GM23248 (cell line): ENCODE data around the gene IL17RC. TPM values are rescaled to one million over a fixed set of nuclear protein-coding genes. Genes with fewer than 3 reads are reported as not detected.
"Not testable (repeated sequence)": the region's sequence is repeated elsewhere in the genome, so short reads cannot be mapped to it uniquely, and the experiment has no call there.

Experiments
- DNase-seq: peaks from one replicate; pipeline ENCODE4 v3.0.0-alpha.2; 2015
- H2AFZ ChIP-seq: fragments of 200-600 bp; sonication (generic); 2 replicates; pipeline ENCODE4 v1.6.1; 2016; ENCODE audit warnings: antibody characterized with exemption
- H3F3A ChIP-seq: fragments of 200-600 bp; sonication (generic); 2 replicates; pipeline ENCODE4 v1.6.1; 2016; ENCODE audit warnings: mild to moderate bottlenecking, antibody characterized with exemption, mixed run types; ENCODE audit not compliant: insufficient read depth
- H3K27ac ChIP-seq: fragments of 200-600 bp; sonication (generic); 2 replicates; pipeline ENCODE4 v1.5.1; 2016; ENCODE audit warnings: mild to moderate bottlenecking
- H3K27me3 ChIP-seq: fragments of 200-600 bp; sonication (generic); replicated peaks from 2 replicates; pipeline ENCODE4 v1.6.1; 2016; ENCODE audit warnings: mild to moderate bottlenecking; ENCODE audit not compliant: insufficient read depth
- H3K36me3 ChIP-seq: fragments of 200-600 bp; sonication (generic); 2 replicates; pipeline ENCODE4 v1.6.1; 2016; ENCODE audit warnings: low read depth, mild to moderate bottlenecking
- H3K4me1 ChIP-seq: fragments of 200-600 bp; sonication (generic); 2 replicates; pipeline ENCODE4 v1.6.1; 2016; ENCODE audit warnings: mild to moderate bottlenecking; ENCODE audit not compliant: insufficient read depth
- H3K4me2 ChIP-seq: fragments of 200-600 bp; sonication (generic); one replicate; pipeline ENCODE4 v1.6.1; 2016; ENCODE audit warnings: mild to moderate bottlenecking; ENCODE audit not compliant: unreplicated experiment
- H3K4me3 ChIP-seq: fragments of 200-600 bp; sonication (generic); 2 replicates; pipeline ENCODE4 v1.5.1; 2016; ENCODE audit warnings: mild to moderate bottlenecking
- H3K79me2 ChIP-seq: fragments of 200-600 bp; sonication (generic); 2 replicates; pipeline ENCODE4 v1.6.1; 2016; ENCODE audit warnings: mild to moderate bottlenecking; ENCODE audit not compliant: insufficient read depth
- H3K9ac ChIP-seq: fragments of 200-600 bp; sonication (generic); 2 replicates; pipeline ENCODE4 v1.6.1; 2016; ENCODE audit warnings: mild to moderate bottlenecking
- H3K9me2 ChIP-seq: fragments of 200-600 bp; sonication (generic); 2 replicates; pipeline ENCODE4 v1.6.1; 2016; ENCODE audit warnings: mixed run types, mild to moderate bottlenecking, moderate library complexity; ENCODE audit not compliant: insufficient read depth
- H3K9me3 ChIP-seq: fragments of 200-600 bp; sonication (generic); one replicate; pipeline ENCODE4 v1.6.1; 2017; ENCODE audit warnings: low read depth
- H4K20me1 ChIP-seq: fragments of 200-600 bp; sonication (generic); 2 replicates; pipeline ENCODE4 v1.6.0; 2016; ENCODE audit not compliant: insufficient read depth
- EZH2 ChIP-seq: fragments of 200-600 bp; sonication (generic); IDR thresholded peaks from 2 replicates; pipeline ENCODE4 v1.6.1; 2018; ENCODE audit warnings: antibody characterized with exemption, mild to moderate bottlenecking; ENCODE audit not compliant: insufficient read depth, poor library complexity, severe bottlenecking
- EZH2phosphoT487 ChIP-seq: fragments of 200-600 bp; sonication (generic); IDR thresholded peaks from 2 replicates; pipeline ENCODE4 v1.6.1; 2018; ENCODE audit warnings: antibody characterized with exemption, moderate library complexity, mild to moderate bottlenecking, low read depth; ENCODE audit not compliant: insufficient read depth
- WGBS, 2 experiments: methylation state at CpG; one replicate each; pipeline ENCODE4 v1.1.6; 2015 to 2017; ENCODE audit warnings: low lambda C conversion rate in 2 of 2, low coverage in 1 of 2; ENCODE audit errors: missing lambda C conversion rate in 2 of 2; 5-methylcytosine and 5-hydroxymethylcytosine counted together
- in situ Hi-C: fragments of 300-500 bp; cut with MboI; formaldehyde crosslinking; loops from 2 replicates; pipeline ENCODE4 v1.15.0; 2020
- polyA plus RNA-seq: library from polyadenylated mRNA; unstranded; fragments of >200 nt; fragmentation: Nextera tagmentation; extraction: Ambion mirVana; gene quantifications from 2 replicates; pipeline ENCODE4 v1.2.1, GENCODE V29; 2016
- total RNA-seq: library from RNA; depleted of rRNA; stranded (reverse); fragments of >200 nt; shearing (Covaris generic); gene quantifications from 2 replicates; pipeline ENCODE4 v1.2.3, GENCODE V29; 2014

IL17RC gene
- total and polyA plus RNA-seq, 2 experiments from 2014 or later = 20.5 to 41.8 TPM

DNA sequence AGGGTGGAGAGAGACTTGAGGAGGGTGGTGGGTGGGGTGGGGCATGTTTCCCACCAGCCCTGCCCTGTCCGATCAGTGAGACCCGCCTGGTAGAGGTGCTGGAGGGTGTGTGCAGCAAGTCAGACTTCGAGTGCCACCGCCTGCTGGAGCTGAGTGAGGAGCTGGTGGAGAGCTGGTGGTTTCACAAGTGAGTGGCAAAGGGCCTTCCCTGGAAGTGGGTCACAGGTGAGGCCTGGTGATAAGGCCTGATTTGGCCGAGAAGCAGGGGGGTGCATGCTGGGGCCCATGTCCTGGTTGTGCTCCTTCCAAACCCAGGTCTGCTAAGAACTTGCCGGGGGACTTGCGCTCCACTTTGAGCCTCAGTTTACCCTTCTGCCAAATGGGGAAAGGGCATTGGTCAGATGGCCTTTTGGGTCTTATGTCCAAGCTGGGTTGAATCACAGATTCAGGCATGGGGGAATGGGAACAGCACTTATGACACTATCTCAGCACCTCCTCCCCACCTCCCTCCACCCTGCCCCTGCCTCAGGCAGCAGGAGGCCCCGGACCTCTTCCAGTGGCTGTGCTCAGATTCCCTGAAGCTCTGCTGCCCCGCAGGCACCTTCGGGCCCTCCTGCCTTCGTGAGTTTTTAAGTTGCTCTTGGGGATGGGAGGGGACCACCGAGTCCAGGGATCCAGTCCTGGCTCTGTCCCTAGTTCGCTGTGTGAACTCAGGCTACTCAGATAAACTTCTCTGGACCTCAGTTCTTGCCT is 20.8 kb downstream of the IL17RC start:
- no peak overlapping the region for H2AFZ ChIP-seq
- WGBS, 2 experiments = 95 to 97% methylated on average over 12 to 13 of the region's 13 CpGs
- TF ChIP-seq EZH2 (no peak), EZH2phosphoT487 (no peak)
- no peaks in the 10 kb centered on the region for H3F3A ChIP-seq
- no peak for DNase-seq
- peaks cover 11% of the 10 kb centered on the region for H3K4me1 ChIP-seq
- in situ Hi-C loops = no loop called here
- no peaks in the 10 kb centered on the region for H3K9me2 ChIP-seq
- no peaks in the 10 kb centered on the region for H3K79me2 ChIP-seq
- no peak overlapping the region for H3K27ac ChIP-seq
- H3K9ac ChIP-seq = no peak overlapping the region
- no peaks in the 10 kb centered on the region for H4K20me1 ChIP-seq
- H3K9me3 ChIP-seq = no peaks in the 10 kb centered on the region
- peaks cover 5% of the 10 kb centered on the region; the same call in 1 of the 2 replicates for H3K36me3 ChIP-seq
- no peaks in the 10 kb centered on the region for H3K27me3 ChIP-seq
- H3K4me3 ChIP-seq = no peak overlapping the region
- no peak overlapping the region for H3K4me2 ChIP-seq

DNA sequence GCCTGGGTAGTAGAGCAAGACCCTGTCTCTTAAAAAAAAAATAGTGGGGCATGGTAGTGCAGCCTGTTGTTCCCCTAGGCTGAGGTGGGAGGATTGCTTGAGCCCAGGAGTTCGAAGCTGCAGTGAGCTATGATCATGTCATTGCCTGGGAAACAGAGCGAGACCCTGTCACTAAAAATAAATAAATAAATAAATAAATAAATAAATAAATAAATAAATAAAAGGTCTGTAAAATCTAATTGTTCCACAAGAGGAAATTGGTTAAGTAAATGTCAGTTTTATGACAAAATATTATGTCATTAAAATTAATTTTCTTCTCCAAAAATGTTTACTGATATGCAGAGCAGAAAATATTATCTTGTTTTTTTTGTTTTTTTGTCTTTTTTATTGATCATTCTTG is 22.1 kb downstream of the IL17RC start:
- no peak overlapping the region for H2AFZ ChIP-seq
- no peaks in the 10 kb centered on the region for H3K79me2 ChIP-seq
- no peaks in the 10 kb centered on the region for H3K9me3 ChIP-seq
- in situ Hi-C loops = no loop called here
- WGBS, 2 experiments = 89 to 93% methylated on average over 2 of the region's 2 CpGs
- peaks cover 11% of the 10 kb centered on the region for H3K4me1 ChIP-seq
- no peak overlapping the region for H3K4me2 ChIP-seq
- H3K9ac ChIP-seq = no peak overlapping the region
- H3K9me2 ChIP-seq = no peaks in the 10 kb centered on the region
- H3K4me3 ChIP-seq = no peak overlapping the region
- H4K20me1 ChIP-seq = no peaks in the 10 kb centered on the region
- no peak for TF ChIP-seq EZH2
- TF ChIP-seq EZH2phosphoT487 = no peak
- DNase-seq = no peak
- H3K27ac ChIP-seq = no peak overlapping the region
- H3K27me3 ChIP-seq = no peaks in the 10 kb centered on the region
- H3F3A ChIP-seq = no peaks in the 10 kb centered on the region
- H3K36me3 ChIP-seq = peaks cover 5% of the 10 kb centered on the region; the same call in 1 of the 2 replicates

DNA sequence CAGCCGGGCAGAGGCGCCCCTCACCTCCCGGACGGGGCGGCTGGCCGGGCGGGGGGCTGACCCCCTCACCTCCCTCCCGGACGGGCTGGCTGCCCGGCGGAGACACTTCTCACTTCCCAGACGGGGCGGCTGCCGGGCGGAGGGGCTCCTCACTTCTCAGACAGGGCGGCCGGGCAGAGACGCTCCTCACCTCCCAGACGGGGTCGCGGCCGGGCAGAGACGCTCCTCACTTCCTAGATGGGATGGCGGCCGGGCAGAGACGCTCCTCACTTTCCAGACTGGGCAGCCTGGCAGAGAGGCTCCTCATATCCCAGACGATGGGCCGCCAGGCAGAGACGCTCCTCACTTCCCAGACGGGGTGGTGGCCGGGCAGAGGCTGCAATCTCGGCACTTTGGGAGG is 23.0 kb downstream of the IL17RC start:
- H3K79me2 ChIP-seq, DNase-seq, H3K9ac ChIP-seq, H3K4me1 ChIP-seq, H3K4me2 ChIP-seq, H3F3A ChIP-seq, H4K20me1 ChIP-seq, H3K27me3 ChIP-seq, H3K9me2 ChIP-seq, H3K27ac ChIP-seq, in situ Hi-C loops, H2AFZ ChIP-seq, H3K9me3 ChIP-seq, H3K4me3 ChIP-seq, H3K36me3 ChIP-seq: not testable (repeated sequence)
- WGBS, 2 experiments = 87% methylated on average over 29 of the region's 32 CpGs; no CpG with 5 or more reads in 1 of the 2 experiments

DNA sequence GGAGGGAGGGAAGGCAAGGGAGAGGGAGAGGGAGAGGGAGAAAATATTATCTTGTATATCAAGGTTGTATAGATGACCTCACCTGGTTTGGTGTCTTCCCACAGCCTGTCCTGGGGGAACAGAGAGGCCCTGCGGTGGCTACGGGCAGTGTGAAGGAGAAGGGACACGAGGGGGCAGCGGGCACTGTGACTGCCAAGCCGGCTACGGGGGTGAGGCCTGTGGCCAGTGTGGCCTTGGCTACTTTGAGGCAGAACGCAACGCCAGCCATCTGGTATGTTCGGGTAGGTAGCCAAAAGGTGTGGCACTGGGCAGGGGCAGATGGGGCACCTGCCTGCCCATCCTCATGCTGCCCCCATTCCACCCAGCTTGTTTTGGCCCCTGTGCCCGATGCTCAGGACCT is 23.8 kb downstream of the IL17RC start:
- no peak overlapping the region for H3K27ac ChIP-seq
- peaks cover 5% of the 10 kb centered on the region; the same call in 1 of the 2 replicates for H3K36me3 ChIP-seq
- H3K4me1 ChIP-seq = no peaks in the 10 kb centered on the region
- H3K27me3 ChIP-seq = no peaks in the 10 kb centered on the region
- no peaks in the 10 kb centered on the region for H3K9me2 ChIP-seq
- no peaks in the 10 kb centered on the region for H3K9me3 ChIP-seq
- 93 to 97% methylated on average over 10 of the region's 10 CpGs for WGBS, 2 experiments
- TF ChIP-seq EZH2phosphoT487 = no peak
- no peak for TF ChIP-seq EZH2
- H3K4me2 ChIP-seq = no peak overlapping the region
- no peak for DNase-seq
- H3K9ac ChIP-seq = no peak overlapping the region
- H3F3A ChIP-seq = no peaks in the 10 kb centered on the region; the same call in 1 of the 2 replicates
- no peaks in the 10 kb centered on the region for H4K20me1 ChIP-seq
- in situ Hi-C loops = no loop called here
- H3K4me3 ChIP-seq = no peak overlapping the region
- H3K79me2 ChIP-seq = no peaks in the 10 kb centered on the region
- no peak overlapping the region for H2AFZ ChIP-seq
